Activated CD8-positive, alpha-beta T cell treated with anti-CD3 and anti-CD28 coated beads for 36 hours (primary cell): ENCODE results near the gene ZFYVE27. TPM values are rescaled to one million over a fixed set of nuclear protein-coding genes. Genes with fewer than 3 reads are reported as not detected.

Experiments used
- ATAC-seq: fragments of 200-7000 bp; cut with Tn5 transposase; one replicate; pipeline ENCODE4 v1.10.0; 2021; ENCODE audit warnings: mild to moderate bottlenecking, moderate library complexity
- CTCF ChIA-PET: fragments of 350-600 bp; sonication (Branson Sonifier 250); formaldehyde crosslinking; loops from one replicate; lab custom pipeline; 2021; ENCODE audit warnings: antibody characterized with exemption; lab: Charles Lee
- POLR2A ChIA-PET: fragments of 350-600 bp; sonication (Branson Sonifier 250); formaldehyde crosslinking; loops from one replicate; lab custom pipeline; 2021; ENCODE audit warnings: antibody characterized with exemption; lab: Charles Lee
- DNase-seq: peaks from one replicate; pipeline ENCODE4 v3.0.0-alpha.2; 2020
- H3K27ac Mint-ChIP-seq: one replicate; pipeline ENCODE4 v1.8.0; 2021; ENCODE audit warnings: mild to moderate bottlenecking, mixed read lengths
- H3K27me3 Mint-ChIP-seq: one replicate; pipeline ENCODE4 v1.8.0; 2021; ENCODE audit warnings: mixed read lengths
- H3K36me3 Mint-ChIP-seq: one replicate; pipeline ENCODE4 v1.8.0; 2021; ENCODE audit warnings: low read depth, mixed read lengths
- H3K4me1 Mint-ChIP-seq: one replicate; pipeline ENCODE4 v1.8.0; 2021; ENCODE audit warnings: low read depth, mixed read lengths
- H3K4me3 Mint-ChIP-seq: one replicate; pipeline ENCODE4 v1.8.0; 2021; ENCODE audit warnings: mild to moderate bottlenecking, moderate library complexity, mixed read lengths
- H3K9me3 Mint-ChIP-seq: one replicate; pipeline ENCODE4 v1.8.0; 2021; ENCODE audit warnings: mixed read lengths
- intact Hi-C: fragments of 100-400 bp; cut with micrococcal nuclease; formaldehyde crosslinking; loops from one replicate; pipeline ENCODE4 v1.10.0; 2022
- total RNA-seq, 2 experiments: library from RNA; stranded (reverse); gene quantifications; one replicate each; pipeline ENCODE4 v1.2.3, GENCODE V29; 2021
- TF ChIP-seq, protein P1 (sequence below): fragments of 200-600 bp; IDR thresholded peaks from one replicate; pipeline ENCODE4 v1.8.0; 2022; ENCODE audit warnings: antibody characterized with exemption, mild to moderate bottlenecking

The ZFYVE27 gene
- total RNA-seq, 2 experiments from 2014 or later = 18.1 to 20.1 TPM

- POLR2A ChIA-PET = interaction anchor here (1.0 kb wide), 1 partner anchor 45 kb away, joined by 3 read pairs; no protein-coding TSS in a partner anchor
- TF ChIP-seq, protein P1, sequence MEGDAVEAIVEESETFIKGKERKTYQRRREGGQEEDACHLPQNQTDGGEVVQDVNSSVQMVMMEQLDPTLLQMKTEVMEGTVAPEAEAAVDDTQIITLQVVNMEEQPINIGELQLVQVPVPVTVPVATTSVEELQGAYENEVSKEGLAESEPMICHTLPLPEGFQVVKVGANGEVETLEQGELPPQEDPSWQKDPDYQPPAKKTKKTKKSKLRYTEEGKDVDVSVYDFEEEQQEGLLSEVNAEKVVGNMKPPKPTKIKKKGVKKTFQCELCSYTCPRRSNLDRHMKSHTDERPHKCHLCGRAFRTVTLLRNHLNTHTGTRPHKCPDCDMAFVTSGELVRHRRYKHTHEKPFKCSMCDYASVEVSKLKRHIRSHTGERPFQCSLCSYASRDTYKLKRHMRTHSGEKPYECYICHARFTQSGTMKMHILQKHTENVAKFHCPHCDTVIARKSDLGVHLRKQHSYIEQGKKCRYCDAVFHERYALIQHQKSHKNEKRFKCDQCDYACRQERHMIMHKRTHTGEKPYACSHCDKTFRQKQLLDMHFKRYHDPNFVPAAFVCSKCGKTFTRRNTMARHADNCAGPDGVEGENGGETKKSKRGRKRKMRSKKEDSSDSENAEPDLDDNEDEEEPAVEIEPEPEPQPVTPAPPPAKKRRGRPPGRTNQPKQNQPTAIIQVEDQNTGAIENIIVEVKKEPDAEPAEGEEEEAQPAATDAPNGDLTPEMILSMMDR = no peak
- Mint-ChIP-seq H3K9me3 (no peaks in the 10 kb centered on the region), H3K27me3 (no peaks in the 10 kb centered on the region), H3K4me1 (peaks cover 31% of the 10 kb centered on the region), H3K4me3 (no peak overlapping the region), H3K27ac (no peak overlapping the region), H3K36me3 (no peaks in the 10 kb centered on the region)
- DNase-seq (no peak), ATAC-seq (no peak)
- intact Hi-C loops = no loop called here
- CTCF ChIA-PET = interaction anchor here (1.6 kb wide), 1 partner anchor 84 kb away, joined by 7 read pairs; no protein-coding TSS in a partner anchor
These were observed 48.3 kb downstream of the ZFYVE27 start for GRCh38 chr10:97785231-97785630.

DNA sequence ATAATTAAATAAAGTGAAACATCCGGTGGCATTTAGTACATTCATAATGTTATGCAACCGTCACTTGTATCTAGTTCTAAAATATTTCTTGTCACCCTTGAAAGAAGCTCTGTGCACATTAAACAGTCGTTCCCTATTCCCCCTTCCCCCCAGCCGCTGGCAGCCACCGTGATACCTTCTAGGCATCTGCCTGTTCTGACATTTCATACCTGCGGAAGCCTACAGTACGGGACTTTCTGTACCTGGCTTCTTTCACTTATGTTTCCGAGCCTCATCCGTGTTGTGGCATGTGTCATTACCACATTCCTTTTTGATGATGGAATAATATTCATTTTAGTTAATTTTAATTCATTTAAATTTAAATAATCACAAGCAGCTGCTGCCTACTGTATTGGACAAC is 48.8 kb downstream of the ZFYVE27 start:
- no peaks in the 10 kb centered on the region for H3K27me3 Mint-ChIP-seq
- no peaks in the 10 kb centered on the region for H3K9me3 Mint-ChIP-seq
- CTCF ChIA-PET = interaction anchor here (1.6 kb wide), 1 partner anchor 84 kb away, joined by 7 read pairs; no protein-coding TSS in a partner anchor
- TF ChIP-seq, protein P1 = no peak
- DNase-seq (no peak), ATAC-seq (no peak)
- no peak overlapping the region for H3K27ac Mint-ChIP-seq
- H3K36me3 Mint-ChIP-seq = no peaks in the 10 kb centered on the region
- no peak overlapping the region for H3K4me3 Mint-ChIP-seq
- intact Hi-C loops = no loop called here
- POLR2A ChIA-PET = interaction anchor here (1.0 kb wide), 1 partner anchor 45 kb away, joined by 3 read pairs; no protein-coding TSS in a partner anchor
- peaks cover 26% of the 10 kb centered on the region for H3K4me1 Mint-ChIP-seq

- Mint-ChIP-seq H3K27ac (no peak overlapping the region), H3K27me3 (no peaks in the 10 kb centered on the region), H3K36me3 (no peaks in the 10 kb centered on the region), H3K9me3 (no peaks in the 10 kb centered on the region), H3K4me1 (peaks cover 5% of the 10 kb centered on the region), H3K4me3 (no peak overlapping the region)
- intact Hi-C loops = no loop called here
- TF ChIP-seq, protein P1 = no peak
- POLR2A ChIA-PET = no interaction called here
- DNase-seq (no peak), ATAC-seq (no peak)
- CTCF ChIA-PET = interaction anchor here (1.4 to 9.3 kb wide), 3 partner anchors 16 to 252 kb away, joined by 3 to 232 read pairs (median 4); no protein-coding TSS in a partner anchor
These were observed 51.9 kb downstream of the ZFYVE27 start for GRCh38 chr10:97788552-97789442.

DNA sequence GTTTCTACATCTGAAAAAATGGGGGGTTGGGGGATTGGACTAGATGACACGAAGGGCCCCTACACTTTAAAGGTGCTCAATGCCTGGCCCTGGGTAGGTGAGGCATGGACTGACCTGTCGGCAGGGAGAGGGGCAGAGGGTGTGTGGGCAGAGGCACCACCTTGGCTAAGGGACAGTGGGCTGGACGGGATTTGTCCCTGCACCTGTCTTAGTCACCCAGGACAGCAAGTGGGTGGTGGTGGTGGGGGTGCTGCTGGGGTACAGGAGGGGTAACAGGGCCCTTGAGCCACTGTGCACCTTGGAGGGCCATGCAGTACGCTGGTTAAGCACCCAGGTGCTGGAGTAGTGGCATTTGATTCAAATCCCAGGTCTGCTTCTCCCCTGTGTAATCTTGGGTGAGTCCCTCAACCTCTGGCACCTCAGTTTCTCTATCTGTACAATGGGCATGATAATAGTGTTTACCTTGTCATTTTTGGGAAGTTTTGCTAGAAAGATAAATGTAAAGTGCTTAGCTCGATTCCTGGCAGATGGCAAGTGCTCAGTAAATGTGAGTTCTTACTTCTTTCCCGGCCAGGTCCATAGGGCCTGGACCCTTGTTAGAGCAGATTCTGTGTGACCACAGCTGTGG is 53.0 kb downstream of the ZFYVE27 start:
- TF ChIP-seq, protein P1 = no peak
- H3K27me3 Mint-ChIP-seq = no peaks in the 10 kb centered on the region
- ATAC-seq = no peak
- no peak overlapping the region for H3K27ac Mint-ChIP-seq
- no peak for DNase-seq
- H3K36me3 Mint-ChIP-seq = no peaks in the 10 kb centered on the region
- intact Hi-C loops = loop anchor here (10.0 kb wide), 1 partner anchor 255 kb away; no protein-coding TSS in a partner anchor
- H3K4me3 Mint-ChIP-seq = no peak overlapping the region
- H3K4me1 Mint-ChIP-seq = peaks cover 3% of the 10 kb centered on the region
- ChIA-PET CTCF (interaction anchor here (1.0 to 9.3 kb wide), 7 partner anchors 37 to 251 kb away, joined by 3 to 232 read pairs (median 3); no protein-coding TSS in a partner anchor), POLR2A (interaction anchor here (1.6 kb wide), 1 partner anchor 28 kb away, joined by 4 read pairs; no protein-coding TSS in a partner anchor)
- H3K9me3 Mint-ChIP-seq = no peaks in the 10 kb centered on the region
